Endometrial microvascular endothelial cells (primary cell): Measurements from ENCODE around the gene ADGRF5. TPM values are rescaled to one million over a fixed set of nuclear protein-coding genes. Genes with fewer than 3 reads are reported as not detected.

Source experiments
- in situ Hi-C: cut with HindIII; loops from 2 replicates; pipeline ENCODE4 v1.10.0; 2017; ENCODE audit warnings: low sequenced_read_pairs, low pct_unique_long_range_greater_than_20kb; ENCODE audit errors: inconsistent ontology term
- total RNA-seq: library from RNA; depleted of rRNA; stranded (reverse); fragments of >200 nt; gene quantifications from one replicate; pipeline ENCODE4 v1.2.3, GENCODE V29; 2015; ENCODE audit errors: inconsistent ontology term

Gene ADGRF5, protein sequence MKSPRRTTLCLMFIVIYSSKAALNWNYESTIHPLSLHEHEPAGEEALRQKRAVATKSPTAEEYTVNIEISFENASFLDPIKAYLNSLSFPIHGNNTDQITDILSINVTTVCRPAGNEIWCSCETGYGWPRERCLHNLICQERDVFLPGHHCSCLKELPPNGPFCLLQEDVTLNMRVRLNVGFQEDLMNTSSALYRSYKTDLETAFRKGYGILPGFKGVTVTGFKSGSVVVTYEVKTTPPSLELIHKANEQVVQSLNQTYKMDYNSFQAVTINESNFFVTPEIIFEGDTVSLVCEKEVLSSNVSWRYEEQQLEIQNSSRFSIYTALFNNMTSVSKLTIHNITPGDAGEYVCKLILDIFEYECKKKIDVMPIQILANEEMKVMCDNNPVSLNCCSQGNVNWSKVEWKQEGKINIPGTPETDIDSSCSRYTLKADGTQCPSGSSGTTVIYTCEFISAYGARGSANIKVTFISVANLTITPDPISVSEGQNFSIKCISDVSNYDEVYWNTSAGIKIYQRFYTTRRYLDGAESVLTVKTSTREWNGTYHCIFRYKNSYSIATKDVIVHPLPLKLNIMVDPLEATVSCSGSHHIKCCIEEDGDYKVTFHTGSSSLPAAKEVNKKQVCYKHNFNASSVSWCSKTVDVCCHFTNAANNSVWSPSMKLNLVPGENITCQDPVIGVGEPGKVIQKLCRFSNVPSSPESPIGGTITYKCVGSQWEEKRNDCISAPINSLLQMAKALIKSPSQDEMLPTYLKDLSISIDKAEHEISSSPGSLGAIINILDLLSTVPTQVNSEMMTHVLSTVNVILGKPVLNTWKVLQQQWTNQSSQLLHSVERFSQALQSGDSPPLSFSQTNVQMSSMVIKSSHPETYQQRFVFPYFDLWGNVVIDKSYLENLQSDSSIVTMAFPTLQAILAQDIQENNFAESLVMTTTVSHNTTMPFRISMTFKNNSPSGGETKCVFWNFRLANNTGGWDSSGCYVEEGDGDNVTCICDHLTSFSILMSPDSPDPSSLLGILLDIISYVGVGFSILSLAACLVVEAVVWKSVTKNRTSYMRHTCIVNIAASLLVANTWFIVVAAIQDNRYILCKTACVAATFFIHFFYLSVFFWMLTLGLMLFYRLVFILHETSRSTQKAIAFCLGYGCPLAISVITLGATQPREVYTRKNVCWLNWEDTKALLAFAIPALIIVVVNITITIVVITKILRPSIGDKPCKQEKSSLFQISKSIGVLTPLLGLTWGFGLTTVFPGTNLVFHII (N-terminal part only)
- total RNA-seq, result 98.5 TPM

DNA sequence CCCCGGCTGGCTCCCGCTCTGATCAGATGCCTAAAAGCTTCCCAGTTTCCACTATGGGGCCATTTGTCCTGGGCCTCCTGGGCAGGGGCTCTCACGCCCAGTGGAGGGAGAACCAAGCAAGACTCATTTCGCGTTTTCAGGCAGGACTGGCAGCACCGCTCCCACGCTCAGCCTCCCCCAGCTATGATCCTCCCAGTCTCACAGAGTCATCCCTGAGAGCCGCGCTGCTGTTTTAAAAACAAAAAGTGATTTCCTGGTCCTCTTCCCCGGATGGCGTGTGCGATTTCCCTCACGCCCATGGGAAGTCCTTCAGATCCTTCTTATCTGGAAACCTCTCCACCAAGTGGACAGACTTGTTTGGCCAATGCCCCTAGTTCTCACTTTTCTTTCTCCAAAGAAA, at the start of gene ADGRF5:
Gene ADGRF5, minus strand, starts transcription at position 208 of the 400 bp plus-strand sequence. CDS start 15,176 bp downstream, outside the sequence.
- in situ Hi-C loops, result no loop called here

DNA sequence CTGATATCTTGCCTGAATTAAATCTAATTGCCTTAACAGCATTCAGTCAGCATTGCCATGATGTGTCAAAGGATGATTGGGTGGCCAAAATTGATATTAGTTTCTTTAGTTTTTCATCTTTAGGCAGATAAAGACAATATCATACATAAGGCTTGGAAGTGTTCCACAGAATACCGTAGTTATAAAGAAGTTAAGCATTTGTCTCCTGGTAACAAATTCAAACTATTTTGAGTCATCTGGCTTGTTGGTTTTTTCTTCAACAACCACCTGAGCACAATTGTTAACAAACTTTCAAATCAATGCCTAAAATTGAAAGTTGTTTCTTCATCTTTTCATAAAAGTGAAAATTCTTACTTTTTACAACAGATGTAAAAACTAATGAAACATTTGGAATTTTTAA, 47.5 kb upstream of the ADGRF5 start:
- in situ Hi-C loops, result no loop called here

DNA sequence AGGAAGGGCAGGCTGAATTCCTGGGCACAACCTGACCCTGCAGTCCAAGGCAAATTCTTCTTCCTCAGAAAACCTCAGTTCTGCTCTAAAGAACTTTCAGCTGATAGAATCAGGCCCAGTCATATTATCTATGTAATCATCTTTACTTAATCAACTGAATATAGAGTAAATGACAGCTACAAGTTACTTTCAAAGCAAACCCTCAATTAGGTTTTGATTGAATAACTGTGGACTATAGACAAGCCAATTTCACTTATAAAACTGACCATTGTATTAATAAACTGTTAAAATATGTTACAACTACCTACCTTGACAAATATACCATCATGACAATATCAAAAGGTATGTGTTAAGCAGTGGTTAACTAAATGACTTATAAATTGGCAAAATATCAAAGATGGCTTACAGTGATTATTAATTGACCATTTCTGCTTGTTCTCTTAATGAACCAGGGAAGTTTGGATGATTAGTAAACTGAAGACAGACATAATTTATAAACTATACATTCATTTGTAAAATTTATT, 46.1 kb upstream of the ADGRF5 start:
- in situ Hi-C loops, result no loop called here

DNA sequence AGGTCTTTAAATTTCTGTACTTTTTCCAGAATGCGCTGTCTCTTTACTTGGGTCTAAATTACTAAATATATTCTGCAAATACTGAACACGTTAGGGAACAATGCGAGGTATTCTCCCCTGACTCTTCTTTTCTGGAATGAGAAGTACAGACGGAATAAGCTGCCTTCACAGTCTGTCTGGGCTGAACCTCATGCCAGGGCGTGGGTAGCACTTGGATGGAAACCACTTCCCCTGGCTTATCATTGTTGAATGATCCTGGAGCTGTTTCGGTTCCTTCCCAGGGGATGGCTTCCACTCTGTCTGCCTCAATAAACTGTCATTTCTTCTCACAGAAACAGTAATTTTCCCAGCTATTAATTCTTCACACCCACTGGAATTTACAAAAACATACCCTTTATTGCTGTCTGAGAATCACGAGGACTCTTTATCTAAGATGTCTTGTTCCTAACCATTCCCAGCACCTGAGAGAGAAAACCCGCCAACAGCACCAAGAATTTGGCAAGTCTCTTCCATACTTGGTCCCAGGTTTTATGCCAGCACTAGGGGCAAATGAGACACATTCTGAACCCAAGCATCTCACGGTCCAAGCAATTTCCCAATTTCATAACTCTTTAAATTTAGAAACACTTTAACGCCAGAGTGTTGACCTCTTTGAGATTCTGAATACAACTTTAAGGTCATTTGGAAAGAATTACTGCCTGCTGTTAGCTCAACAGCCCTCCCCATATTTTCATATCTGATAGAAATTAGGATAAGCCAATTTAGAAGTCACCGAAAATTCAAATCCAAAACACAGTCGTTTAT, 43.2 kb upstream of the ADGRF5 start:
- in situ Hi-C loops, result no loop called here

DNA sequence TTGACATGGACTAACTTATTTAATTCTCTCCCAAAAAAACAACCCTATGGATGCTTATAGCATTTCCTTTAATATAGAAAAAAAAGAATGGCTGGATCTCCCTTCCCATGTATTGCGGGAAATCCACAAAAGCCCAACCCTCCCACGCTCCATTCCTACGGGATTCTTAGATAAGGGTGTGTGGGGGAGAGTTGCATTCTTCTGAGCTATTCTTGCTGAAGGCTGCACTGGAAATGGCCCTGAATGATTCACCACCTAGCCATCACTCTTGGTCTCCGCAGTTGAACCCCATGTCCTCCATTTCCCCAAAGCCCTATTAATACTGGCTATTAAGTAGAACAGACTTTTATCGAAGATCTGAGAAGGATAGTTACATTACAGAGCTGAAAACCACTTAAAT, 41.9 kb upstream of the ADGRF5 start:
- in situ Hi-C loops, result no loop called here

DNA sequence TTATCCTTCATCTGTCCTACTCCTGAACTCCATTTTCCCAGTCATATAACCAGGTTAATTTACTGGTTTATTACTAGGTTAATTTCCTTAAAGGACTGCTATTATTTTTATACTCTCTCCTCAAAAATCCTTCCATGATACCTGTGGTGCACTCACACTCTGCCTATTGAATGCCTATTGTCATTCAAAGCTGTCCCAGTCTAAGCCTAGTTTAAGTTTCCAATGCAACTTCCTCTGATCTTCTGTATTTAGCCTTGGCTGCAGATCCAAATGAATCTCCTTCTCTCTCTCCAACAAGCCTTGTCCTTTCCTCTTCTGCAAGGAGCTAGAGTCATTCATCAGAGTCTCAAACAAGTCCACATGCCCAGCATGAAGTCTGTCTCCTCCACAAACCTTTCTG, 41.3 kb upstream of the ADGRF5 start:
- in situ Hi-C loops, result no loop called here

DNA sequence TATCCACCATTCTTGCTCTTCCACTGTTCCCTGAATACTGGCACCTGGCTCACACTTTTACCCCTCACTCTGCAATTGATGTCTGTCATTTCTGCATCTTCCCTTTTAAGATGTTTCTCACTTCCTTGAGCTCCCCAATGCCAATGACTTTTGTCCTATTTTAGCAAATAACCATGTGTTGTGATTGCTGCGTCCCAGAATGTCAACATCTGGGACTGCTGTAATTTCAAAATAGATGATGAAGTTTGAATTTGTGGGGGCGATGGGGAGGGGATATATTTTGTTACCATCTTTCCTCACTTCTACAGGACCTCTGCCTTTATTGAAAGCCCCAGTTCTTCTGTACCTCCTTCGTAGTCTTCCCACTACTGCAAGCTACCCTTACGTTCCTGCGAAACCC, 40.0 kb upstream of the ADGRF5 start:
- in situ Hi-C loops, result no loop called here

DNA sequence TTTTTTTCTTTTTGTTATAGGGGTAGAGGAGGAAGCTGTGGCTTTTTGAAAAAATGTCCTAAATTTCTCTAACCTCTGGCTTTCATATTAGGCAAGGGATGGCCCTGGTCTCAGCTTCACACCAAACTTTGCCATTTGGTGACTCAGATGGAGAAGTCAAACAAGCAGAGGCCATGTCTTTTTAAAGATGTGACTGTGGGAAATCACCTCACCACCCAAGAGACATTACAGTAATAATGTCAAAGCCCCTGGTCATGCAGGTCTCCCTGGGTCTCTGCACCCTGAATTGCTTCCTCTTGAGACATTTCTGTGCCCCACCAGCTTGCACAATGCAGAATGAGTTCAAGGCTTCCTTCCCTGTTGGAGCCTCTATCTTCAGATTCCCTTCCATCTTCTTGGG, 39.5 kb upstream of the ADGRF5 start:
- in situ Hi-C loops, result no loop called here

DNA sequence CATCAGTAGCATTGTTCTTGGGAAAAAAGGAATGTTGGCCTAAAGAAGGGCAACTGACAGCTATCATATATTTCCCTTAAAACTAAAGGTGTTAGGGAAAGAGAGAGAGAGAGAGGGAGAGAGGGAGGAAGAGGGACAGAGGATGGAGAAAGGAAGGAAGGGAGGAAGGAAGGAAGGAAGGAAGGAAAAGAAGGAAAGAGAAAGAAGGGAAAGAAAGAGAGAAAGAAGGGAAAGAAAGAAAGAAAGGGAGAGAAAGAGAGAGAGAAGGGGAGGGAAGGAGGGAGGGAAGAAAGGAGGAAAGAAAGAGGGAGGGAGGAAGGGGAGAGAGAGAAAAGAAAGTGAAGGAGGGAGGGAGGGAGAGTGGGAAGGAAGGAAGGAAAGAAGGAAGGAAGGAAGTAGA, 37.7 kb upstream of the ADGRF5 start:
- in situ Hi-C loops, result no loop called here

DNA sequence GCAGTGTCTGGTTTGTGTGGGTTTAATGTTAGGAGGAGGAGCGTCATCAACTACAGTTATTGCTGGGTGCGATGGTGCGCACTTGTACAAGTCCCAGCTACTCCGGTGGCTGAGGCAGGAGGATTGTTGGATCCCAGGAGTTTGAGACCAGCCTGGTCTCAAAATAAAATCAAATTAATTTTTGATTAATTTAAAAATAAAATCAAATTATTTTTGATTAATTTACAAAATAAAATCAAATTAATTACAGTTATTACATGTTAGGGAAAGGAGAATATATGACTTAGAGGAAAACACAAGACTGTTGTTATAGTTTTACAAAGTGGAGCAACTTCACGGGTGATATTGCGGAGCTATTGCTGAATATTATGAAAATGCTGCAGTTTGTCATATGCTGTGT, 34.7 kb upstream of the ADGRF5 start:
- in situ Hi-C loops, result no loop called here

DNA sequence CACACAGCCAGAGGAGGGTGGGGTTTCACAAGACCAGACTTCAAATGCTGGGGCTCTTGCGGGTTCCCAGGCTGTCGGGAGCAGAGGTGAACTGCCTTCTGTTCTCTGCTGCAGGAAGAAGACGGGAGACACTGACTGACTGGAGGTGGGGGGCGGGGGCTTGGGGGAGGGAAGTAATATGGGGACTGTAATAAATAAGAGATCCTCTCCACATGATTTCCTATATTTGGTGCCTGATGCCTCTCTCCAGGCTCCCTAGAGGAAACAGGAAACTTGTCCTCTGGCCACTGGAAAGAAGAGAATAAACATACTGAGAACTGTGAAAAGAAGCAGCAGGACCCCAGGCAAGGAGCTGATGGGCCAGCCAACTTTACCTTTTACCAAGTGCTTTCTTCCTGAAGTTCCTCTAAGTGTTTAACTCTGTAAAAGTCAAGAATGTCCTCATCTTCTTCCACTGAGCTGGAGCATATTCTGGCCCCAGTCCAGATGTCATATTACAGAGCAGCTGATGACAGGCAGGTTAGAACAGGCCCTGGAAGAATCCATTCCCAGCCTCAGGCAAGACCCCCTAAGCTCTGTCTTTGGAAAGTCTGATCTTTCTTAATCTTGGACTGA, 33.2 kb upstream of the ADGRF5 start:
- in situ Hi-C loops, result no loop called here

DNA sequence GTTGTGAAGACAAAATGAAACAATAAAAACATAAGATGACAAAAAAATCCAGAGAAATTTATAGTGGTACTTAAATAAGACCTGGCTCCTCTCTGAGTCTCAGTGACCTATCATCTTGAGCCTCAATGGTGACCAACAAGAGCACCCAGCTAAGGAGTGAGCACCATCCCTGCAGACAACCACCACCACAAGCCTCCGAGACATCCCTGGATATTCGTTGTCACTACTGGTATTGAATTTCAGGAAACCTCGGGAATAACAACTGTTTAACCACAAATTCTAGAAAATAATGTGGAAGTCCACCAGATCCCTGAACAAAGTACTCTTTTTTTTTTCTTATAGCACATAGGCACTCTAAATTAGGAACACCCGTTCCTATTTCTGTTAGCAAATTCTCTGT, 32.2 kb upstream of the ADGRF5 start:
- in situ Hi-C loops, result no loop called here

DNA sequence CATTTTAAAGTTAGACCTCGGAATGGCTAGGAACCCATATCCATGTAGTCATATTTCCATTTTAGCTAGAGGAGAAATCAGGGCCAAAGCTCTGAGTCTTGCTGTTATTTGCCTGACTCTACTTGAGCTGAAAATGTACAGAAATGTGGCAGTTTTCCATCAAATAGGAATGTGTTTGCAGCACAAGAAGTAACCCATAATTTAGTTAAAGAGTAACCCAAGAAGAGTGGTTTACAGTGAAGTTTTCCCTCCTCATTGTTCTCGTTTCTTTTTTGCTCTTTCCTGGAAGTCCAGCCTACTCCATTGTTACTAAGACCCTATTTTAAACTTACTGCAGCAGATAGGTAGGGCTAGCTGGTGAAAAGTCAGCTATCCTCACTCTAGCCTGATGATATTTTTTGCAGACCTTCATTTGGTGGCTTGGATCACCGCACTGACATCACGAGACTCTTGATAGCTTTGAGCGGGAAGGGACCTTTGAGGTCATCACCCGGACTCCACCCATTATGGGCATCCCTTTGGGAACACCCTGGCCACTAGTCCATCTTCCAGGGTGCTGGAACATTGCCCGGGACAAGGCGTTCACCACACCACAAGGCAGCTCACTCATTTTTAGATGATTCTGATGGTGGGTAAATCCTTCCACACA, 28.0 kb upstream of the ADGRF5 start:
- in situ Hi-C loops, result no loop called here

DNA sequence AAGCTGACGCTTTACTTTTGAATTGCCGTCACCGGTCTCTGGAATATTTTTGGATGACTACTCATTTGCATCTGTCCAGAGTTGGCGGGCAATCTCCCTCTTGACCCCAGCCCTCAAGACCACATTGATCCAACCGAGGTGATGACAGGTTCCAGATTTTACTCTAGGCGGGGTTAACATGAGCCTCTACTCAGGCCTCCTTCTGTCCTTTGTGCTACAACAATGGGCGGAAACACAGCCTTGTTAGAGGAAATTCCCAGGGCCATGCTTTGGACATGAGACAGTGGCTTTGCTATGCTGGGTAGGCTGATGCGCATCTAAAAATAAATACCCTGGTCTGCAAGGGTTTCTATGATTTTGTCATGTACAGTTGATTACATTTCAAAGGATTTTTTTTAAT, 27.0 kb upstream of the ADGRF5 start:
- in situ Hi-C loops, result no loop called here

DNA sequence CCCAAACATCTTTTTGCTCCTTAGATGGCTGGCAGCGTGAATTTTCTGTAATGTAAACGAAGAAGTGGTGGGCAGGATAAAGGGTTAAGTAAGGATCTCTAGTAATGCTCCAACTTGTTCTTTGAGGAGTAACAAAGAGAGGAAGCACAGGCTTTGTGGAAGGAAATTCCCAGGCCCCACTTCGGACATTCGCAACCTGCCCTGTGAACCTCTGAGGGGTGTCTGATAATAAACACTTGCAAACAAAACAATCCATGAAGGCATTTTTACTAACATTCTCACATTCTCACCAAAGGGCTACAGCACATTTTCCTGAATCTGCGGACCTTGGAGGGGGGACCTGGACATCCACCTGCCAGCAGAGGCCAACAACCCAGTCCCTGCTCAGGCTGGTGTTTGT, 25.8 kb upstream of the ADGRF5 start:
- in situ Hi-C loops, result no loop called here

DNA sequence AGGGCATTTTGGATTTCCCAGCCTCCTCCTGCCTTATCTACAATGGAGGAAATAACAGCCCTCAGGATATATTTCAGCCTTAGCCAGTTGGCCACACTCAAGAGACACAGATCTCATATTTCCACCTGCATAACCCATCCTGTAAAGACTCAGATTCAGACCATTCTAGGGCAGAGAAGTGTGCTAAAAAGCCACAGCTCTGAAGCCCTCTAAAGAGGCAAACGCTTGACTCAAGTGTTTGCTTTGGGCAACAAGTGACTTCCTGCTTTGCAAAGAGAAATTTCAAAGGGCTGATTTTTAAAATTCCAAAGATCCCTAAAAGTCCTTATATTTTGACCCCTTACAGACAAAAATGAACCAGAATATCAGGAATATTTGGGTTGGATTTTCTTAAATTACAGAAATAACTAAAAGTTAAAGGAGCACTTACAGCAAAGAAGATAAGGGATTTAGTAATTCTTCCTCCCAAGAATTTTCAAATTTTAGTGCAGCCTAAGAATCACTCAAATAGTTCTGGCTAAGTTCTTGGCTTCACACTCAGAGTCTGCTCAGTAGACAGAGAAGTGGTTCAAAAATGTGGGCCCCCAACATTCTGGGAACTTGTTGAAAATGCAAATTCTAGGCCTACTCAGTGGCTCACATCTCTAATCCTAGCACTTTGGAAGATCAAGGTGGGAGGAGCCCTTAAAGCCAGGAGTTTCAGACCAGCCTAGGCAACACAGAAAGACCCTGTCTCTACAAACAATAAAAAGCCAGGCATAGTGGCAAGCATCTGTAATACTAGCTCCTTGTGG, 18.9 kb upstream of the ADGRF5 start:
- in situ Hi-C loops, result no loop called here

DNA sequence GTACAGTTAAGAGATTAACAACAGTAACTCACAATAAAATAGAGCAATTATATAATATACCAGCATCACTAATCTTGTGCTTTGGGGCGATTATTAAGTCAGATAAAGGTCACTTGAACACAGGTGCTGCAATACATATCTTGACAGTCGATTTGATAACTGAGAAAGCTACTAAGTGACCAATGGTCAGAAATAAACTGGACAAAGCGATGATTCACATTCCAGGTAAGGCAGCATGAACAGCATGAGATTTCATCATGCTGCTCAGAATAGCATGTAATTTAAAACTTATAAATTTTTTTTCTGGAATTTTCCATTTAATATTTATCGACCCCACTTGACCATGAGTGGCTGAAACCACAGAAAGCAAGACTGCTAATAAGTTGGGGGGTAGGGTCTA, 15.9 kb upstream of the ADGRF5 start:
- in situ Hi-C loops, result no loop called here
